HG03354 (cell line): Measurements from ENCODE around the gene RBMS1.

Experiments
- ATAC-seq: cut with Tn5 transposase; IDR thresholded peaks from one replicate; pipeline ENCODE4 v1.9.1; 2021; ENCODE audit warnings: mild to moderate bottlenecking; ENCODE audit not compliant: unreplicated experiment, poor library complexity, severe bottlenecking

Gene RBMS1

DNA sequence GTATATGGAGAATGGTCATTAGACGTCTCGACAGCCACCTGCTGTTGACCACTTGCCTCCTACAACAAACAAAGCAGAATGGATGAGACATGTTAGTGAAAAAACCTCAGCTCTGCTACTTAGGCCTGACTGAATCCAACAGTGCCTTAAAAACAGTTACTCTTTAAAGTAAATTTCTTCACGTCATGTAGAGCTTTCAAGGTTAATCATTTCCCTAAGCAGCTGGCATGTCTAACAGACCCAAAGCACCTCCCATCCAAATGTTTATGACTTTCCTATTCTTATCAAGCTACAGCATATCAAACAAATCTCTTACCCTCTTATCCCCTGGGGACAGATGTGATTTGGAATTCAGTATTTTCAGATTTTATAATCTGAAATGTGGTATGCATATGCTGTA is 218.0 kb downstream of the RBMS1 start:
- ATAC-seq: peak; percentile 54

DNA sequence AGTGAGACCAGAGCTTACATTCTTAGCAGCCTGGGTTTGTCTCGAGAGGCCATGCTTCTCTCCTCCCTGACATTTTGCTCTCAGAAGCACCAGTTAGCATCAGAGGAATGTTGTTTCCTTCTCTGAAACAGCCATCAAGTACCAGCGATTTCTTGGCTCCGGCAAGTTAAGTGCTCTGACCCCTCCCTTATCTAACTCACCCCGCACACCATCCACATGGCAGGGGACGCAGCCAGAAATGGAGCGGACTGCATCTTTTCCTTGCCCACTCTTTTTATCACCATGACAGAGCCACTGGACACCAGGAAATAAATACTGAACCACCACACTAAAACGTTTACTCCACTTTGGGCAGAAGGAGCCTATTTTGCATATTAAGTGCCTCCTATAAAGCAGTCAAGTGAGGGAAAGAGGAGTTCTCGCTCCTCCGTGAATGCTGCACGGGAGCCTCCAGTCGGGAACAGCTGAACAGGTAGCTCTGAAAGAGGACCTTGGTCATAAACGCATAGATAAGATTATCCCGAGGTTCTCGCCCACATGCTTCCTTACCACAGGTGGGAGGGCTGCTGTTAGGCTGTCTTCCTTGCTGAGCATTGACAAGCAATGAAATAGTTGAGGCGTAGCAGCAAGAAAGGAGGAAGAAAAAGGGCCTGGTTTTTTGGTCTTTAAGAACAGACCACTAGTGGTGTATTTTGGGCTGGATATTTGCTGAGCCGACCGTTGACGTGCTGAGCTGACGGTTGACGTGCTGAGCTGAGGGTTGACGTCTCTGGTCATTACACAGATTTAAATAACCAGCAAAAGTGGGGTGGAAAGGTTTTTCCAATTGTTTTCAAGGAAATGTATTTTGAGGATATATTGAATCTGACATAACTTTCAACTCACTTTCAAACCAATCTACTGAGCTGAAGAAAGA is 222.2 kb downstream of the RBMS1 start:
- no peak for ATAC-seq

DNA sequence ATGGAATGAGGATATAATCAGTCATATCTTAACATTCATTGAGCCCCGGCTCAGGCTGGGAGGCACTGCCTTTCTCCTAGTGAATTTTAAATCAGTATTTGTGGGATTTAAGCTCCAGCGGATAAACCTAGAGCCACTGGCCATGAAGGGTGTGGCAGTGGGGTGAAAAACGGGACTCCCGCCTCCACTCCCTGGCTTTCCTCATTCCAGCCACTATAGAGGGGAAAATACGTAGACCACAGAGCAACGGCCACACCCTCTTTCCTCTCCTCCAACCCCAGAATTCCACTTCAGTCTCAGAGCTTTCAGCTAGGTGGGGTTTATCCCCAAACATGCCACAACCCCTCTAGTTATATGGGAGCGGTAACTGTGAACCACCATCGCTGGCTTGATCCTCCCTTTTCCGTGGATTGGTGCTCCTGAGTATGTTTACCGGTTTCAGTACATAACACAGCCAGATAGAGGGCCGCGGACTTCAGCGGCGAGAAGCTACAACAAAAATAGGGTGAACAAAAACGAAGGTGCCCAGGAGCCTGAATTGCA is 223.0 kb downstream of the RBMS1 start:
- no peak for ATAC-seq

DNA sequence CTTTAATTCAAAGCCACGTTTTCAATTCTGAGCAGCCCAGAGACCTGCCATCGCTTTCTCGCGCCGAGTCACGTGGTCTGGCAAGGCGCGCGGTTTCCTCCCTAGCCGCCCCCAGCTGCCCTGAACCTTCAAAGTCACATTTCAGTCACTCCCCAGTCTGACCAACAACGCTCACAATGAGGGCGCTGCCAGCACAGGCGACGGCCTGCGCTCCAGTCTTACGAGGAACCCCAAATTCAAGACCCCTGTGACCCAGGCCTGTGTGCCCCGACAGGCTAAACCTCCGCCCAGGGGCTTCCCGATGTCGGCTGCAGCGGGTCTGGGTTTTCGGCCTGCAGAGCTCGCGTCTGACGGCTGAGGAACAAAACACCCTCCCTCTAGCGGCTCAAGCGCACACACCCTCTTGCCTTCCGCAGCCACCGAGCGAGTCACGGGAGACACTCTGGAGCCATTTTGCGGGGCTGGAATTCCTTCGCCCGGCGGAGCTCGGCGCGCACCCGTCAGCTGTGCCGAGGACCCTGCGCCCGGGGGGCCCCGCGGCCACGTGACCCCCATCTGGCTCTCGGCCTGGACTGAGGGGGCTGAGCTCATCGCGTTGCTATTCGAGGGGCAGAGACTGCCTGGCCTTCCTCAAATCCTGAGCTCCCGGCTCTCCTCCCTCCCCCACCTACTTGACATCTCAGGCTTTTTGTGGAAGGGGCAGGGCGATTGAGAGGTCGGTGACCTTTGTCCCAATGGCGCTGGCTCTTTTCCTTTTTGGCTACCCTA is 223.6 kb downstream of the RBMS1 start:
- peak; percentile 96 for ATAC-seq

DNA sequence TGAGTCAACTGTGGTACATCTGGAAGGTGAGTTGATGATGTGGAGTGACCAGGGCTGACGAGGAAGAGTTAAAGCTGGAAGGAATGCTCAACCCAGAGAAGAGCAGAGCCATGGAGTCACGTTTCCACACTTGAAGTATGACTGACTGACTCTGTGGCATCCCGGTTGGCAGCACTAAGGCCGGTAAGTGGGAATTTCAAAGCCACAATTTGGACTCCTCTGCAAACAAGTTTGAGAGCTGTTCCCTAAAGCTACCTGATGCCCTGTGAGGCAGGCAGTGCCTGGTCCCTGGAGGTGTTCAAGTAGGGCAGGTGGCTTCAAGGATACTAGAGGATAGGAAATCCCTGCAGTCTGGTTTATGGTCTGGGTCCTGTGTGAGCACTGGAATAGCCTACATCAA is 224.2 kb downstream of the RBMS1 start:
- no peak for ATAC-seq

DNA sequence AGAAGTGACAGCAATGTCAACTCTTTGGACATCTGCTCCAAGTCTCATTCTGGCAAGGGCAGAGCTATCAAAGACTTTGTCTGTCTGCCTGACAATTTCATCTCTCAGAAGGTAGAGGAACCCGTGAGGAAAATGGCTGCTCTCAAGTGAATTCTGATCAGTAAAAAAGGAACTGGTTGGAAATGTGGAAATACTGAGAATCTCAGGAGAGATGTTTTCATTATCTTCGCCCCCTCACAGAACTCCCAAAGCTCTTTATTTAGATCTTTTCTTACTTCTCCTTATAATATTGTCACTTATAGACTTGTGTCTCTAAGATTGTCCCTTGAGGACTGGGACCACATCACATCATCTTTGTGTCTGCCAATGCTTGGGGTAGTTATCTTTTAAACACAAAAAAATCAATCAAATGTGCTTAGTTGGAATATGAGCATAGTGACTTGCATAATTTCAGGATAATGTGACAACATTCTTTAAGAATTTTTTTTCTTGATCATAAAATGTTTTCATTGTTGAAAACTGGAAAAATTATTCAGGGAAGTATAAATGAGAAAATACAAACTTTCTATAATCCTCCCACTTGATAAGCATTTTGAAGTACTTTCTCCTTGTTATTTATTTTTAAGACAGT is 225.3 kb downstream of the RBMS1 start:
- ATAC-seq: no peak

DNA sequence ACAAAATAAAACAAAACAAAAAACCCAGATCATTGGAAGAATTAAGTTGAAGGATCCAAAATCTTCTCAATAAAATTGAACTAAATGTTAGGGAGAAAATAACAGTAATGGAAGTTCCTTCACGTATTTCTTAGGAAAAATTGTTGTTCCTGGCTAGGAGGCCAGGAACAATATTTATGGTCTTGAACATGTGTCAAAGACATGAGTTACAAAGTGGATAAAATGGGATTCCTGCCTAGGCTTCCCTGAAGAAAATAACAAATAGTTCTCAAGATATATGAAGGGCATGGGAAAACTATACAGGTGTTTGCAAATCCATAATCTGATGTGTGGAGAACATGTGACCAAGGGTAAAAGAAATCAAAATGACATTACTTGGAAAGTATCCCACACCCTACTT is 225.9 kb downstream of the RBMS1 start:
- no peak for ATAC-seq

DNA sequence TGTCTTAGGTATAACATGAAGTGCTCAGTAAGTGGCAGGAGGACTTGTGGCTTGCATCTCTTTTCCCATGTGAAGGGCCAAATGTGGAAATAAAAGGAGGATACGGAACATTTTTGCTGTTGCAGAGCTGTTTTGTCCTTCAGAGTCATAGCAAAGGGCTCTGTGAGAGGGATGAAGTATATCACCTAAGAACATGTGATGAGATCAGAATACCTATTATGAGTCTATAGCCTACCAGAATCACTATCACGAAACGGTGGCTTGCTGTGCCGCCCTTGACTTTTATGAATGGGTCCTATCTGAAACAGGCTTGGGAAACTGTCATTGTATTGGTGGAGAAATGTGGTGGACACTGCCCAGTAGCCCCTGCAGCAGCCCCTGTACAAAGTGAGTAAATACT is 226.6 kb downstream of the RBMS1 start:
- ATAC-seq: no peak

DNA sequence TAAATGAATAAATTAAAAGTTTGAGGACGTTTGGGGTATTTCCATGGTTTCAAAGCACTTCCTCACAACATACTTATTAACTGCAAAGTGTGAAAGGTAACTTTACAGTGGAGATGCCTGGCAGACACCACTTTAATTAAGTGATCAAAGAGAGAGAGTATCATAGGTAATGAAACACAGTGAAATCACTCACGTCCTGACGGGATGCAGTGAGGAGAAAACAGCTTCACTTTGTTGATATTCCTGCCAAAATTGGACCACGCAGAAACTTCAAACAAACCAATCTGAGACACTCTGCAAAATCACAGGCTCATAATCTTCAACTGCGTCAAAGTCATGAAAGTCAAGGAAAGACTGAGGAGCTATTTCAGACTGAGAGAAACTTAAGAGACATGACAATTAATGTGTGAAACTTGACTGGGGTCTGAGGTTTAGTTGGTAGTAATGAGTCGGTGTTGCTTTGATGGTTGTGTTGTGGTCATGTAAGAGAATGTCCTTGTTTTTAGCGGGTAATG is 227.5 kb downstream of the RBMS1 start:
- ATAC-seq: peak; percentile 23

DNA sequence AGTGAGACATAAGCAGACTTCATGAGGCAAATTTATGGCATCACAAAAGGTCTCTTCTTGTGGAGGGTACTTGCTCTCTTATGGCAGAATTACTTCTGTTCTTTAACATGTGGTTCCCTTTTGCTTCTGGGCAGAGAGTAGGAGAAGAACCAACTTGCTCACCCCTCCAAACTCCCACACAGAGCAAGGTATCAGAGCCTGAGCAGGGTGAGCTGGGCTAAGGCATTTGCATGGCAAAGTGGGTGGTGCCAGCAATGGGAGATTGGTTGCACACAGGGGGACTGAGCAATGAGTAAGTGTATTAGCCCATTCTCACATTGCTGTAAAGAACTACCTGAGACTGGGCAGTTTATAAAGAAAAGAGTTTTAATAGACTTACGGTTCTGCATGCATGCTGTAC is 229.3 kb downstream of the RBMS1 start:
- no peak for ATAC-seq

DNA sequence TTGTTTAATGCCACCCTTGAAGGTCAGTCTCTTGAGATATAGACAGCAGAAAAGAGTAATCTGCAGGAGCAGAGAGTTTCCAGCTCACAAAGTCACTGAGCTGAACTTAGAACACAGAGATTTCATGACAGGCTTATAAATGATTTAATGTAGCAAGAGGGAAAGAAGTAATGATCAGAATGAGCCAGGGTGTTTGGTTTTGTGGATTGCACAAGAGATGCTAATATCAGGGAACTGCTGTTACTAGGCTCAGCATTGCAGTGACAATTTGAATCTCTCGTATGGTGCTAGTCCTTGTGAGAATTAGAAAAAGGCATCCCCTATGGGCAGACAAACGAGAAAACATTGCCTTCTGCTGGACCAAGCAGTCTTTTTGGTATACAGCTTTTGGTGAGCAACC is 231.9 kb downstream of the RBMS1 start:
- ATAC-seq: no peak

DNA sequence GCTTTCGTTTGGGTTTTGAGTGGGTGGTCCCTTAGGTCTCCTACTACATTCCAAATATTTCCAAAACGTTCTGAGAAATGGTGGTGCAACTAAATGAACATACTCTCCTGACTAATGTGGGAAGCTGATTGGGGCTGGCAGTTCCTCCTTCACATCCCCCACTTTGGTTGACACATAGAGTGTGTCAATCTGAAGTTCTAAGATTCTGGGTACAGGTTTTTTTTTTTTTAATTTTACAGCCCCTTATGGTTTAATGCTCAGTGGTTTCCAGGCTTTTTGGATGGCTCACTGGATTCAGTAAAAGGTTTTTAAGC is 235.2 kb downstream of the RBMS1 start:
- ATAC-seq: no peak

DNA sequence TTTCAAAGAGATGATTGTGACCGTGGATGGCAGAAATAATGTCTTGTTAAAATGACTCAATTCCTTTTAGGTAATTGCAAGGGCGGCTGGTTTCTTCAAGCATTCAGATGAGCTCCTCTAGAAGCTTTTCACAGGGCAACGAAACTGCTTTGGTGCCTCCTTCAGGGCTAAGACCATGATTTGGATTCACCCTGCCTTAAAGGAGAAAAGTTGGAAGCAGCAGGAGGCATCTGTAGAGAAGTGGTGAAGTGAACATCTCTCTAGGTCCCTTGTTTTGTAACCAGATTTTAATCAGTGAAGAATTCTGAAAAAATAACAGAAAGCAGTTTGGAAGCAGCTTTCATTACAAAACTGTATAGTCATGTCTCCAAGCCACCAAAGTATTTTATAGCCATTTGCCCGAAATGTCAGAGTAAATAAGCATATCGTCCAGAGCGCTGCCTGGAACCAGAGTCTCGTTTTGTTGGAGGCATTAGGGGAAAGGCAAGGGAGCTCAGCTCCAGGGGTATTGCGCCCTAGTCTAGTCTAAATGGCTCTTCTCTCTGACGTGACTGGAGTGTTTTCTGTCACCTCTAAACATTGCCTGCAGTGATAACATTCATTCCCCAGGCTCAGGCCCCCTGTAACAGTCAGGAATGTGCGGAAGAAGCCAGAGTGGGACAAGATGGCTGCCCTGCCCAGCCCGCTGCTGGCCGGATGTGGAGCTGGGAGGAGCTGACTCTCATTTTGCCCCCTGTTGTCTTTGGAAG is 235.7 kb downstream of the RBMS1 start:
- no peak for ATAC-seq

DNA sequence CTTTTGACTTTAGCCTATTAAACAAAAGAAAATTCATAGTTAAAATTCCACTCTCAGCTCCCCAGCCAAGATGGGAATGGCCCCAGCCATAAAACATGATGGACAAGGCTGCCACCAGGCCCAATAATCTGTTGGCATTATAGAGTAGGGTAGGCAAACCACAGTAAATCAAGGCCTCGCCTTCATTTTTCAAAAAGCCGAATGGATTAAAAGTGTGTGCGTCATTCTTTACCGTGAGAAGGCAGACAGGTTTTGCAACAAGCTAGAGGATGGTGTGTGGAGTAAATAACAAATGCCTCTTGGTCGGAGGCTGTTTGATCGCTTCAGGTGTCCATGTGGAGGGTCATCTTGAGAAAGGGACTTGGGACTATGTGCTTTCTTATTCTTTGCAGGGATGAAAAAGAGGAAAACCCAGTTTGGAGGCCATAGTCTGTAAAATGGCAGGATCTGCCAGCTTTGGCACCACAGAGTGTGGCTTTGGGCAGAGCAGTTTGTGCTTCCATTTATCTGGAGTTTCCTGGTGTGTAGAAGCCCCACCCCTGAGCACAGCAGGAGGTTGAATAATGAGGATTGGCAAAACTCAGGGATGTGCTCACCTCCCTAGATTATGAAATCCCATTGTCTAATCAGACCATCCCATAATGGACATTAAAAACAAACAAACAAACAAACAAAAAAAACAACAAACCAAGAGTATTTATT is 236.4 kb downstream of the RBMS1 start:
- no peak for ATAC-seq

DNA sequence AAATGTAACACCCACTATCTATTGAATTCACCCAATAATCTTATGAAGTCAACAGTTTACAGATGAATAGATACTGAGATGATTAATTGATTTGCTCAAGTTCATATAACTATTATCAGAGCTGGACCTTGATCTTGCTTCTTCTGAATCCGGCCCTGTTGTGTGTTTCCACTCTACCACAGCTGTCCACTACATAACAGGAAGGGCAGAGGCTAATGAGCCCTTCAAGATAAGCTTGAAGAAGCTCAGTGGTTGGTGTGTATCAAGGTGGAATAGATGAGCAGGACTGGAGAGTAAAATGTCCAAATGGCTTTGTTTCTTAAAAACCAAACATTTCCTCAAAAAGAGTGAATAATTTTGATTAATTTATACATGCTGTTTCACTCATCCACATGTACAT is 237.1 kb downstream of the RBMS1 start:
- no peak for ATAC-seq

DNA sequence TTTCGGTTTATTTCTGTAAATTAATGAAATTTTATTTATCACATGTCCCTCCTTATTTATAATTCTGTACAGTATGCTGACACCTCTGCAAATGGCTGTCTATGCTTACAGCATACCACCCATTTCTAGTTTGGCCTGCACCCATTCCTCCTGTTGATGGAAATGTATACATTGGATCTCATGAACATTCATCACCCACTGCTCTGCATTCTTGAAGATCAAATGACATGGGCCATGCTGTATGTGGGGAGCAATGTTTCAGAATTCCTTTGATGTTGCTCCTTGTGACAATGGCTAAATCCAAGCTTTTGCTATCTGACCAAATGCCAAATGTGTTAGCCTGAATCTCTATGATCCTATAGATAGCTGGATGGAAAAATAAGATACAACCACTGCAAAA is 238.2 kb downstream of the RBMS1 start:
- no peak for ATAC-seq

DNA sequence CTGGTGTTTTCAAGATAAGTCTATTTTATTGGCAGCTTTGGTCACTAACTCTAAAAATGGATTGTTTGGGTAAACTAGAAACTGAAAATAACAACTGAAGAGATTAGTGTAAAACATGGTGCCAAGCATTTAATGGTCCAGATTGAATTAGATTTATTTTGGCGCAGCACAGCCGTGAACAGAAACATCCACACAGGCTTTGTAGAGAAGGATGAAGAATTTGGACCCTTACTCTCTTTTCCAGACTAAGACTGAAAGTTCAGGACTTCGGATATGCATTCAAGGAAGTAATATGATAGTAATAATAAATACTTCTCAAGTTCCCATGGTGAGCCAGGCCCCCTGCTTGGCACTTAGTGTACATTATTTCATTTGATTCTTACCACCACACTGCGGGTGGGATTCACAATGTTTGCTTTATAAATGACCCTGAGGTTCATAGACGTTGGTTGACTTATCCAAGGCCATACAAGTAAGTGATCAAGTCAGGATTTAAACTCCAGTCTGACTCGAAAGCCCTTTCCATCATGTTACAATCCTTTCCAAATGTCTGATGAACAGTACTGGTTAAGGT is 239.3 kb downstream of the RBMS1 start:
- no peak for ATAC-seq

DNA sequence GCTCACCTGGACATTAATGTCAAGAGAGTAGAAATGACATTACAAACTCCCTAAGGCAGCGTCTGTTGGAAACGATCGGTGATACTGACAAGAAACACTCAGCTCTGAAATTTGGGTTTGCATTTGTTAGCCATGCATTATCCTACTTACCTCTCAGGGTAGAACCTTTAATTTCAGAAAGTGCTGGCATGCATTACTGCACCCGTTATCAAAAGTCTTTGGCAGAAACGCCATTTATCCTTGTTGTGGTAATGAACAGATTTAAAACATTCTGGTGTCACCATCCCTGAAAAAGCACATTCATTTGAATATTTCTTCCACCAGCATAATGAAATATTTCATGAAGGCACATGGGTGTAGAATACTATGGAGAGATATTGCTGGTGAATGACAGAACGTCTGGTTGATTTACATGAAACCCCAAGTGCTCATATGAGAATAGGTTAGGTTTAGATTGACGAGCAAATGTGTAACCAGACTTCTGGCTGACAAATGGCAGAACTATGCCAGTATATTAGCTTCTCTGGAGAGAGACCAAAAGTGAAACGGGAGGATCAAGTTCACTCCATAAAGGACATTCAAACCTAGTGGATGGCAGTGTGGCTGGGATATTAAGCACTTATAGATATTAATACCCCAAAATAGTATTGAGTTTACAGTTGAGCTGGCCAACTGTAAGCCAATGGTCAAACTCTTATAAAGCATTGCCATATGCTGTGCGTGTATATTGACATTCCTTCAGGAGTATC is 240.0 kb downstream of the RBMS1 start:
- no peak for ATAC-seq
